Thyroid gland (tissue), 4 donors: ENCODE measurements around the gene EXOC3L4.

Experiments used
- POLR2A ChIP-seq, 2 donors: fragments of 450-650 bp; IDR thresholded peaks; one replicate each; pipeline ENCODE4 v1.6.1; 2017; ENCODE audit warnings: antibody characterized with exemption in 2 of 2, mild to moderate bottlenecking in 2 of 2, moderate library complexity in 1 of 2
- TF ChIP-seq, protein P1 (sequence below), 6 experiments: fragments of 200-600 bp in 3 of 6; fragments of 450-650 bp in 3 of 6; sonication (generic) in 3 of 6; IDR thresholded peaks; one replicate each; pipeline ENCODE4 v1.5.1; 2016 to 2019; ENCODE audit warnings: antibody characterized with exemption in 6 of 6, mild to moderate bottlenecking in 2 of 6, inconsistent platforms in 1 of 6, moderate library complexity in 1 of 6

DNA sequence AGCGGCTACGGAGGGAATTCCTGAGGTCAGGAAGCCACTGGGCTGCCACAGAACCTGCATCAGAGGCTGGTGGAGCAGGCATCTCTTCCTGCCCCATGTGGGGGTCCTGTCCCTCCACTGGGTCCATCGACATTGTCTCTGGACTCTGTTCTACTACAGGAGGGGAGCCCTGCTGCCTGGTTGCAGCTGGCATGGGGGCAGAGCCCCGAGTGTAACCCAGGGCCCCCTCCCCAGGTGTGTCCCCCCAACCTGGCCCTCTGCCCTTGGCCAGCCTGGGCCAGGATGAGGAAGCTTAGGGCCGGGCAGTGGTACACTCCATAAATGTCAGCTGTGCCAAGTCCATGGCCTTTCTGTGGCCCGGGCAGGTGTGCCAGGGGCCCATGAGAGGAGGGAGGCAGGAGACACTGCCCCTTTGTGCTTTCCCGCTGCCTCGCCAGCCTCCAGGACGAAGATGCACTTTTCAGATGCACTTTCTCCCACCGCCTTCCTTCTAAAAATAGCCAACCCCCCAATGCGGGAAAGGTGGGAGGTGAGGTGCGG, 4.0 kb upstream of the EXOC3L4 start:
- TF ChIP-seq, protein P1, sequence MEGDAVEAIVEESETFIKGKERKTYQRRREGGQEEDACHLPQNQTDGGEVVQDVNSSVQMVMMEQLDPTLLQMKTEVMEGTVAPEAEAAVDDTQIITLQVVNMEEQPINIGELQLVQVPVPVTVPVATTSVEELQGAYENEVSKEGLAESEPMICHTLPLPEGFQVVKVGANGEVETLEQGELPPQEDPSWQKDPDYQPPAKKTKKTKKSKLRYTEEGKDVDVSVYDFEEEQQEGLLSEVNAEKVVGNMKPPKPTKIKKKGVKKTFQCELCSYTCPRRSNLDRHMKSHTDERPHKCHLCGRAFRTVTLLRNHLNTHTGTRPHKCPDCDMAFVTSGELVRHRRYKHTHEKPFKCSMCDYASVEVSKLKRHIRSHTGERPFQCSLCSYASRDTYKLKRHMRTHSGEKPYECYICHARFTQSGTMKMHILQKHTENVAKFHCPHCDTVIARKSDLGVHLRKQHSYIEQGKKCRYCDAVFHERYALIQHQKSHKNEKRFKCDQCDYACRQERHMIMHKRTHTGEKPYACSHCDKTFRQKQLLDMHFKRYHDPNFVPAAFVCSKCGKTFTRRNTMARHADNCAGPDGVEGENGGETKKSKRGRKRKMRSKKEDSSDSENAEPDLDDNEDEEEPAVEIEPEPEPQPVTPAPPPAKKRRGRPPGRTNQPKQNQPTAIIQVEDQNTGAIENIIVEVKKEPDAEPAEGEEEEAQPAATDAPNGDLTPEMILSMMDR (IDR thresholded peaks at IDR 0.05), result no peak
- no peak for TF ChIP-seq POLR2A (IDR thresholded peaks at IDR 0.05)
